ENCODE measurements around the gene GNB2.

The GNB2 gene

DNA sequence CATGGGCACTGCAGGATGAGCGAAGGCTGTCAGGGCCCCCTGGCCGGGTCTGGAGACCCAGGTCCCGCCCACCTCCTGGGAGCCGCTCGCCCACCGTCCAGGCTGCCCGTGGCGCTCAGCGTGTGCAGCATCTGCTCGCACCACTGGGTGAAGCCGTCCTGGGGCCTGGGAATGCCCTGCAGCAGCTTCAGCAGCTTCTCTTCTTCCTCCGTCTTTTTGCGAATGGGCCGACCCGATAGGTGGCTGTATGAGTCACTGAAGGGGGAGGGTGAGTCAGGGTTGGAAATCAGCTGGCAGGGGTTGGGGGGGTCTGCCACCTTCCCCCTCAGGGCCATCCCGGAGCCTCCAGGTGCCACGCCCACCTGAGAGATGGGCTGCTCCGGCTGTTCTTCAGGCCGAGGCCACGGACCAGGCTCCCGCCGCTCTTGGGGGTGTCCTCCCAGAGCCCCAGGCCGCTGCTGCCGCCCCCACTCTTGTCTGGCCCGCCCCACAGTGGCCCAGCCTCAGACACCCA, 8.7 kb downstream of the GNB2 start:
- Histone ChIP-seq H3K4me2 (no peak overlapping the region), H3K4me3 (no peak overlapping the region), H4K20me1 (peaks cover 89 to 100% (median 96%) of the 10 kb centered on the region in 11 experiments), H3K9ac (no peak overlapping the region), H3K27ac (no peak overlapping the region), H3K9me3 (replicated peaks in 1 of 11) (no peaks in the 10 kb centered on the region), H3K4me1 (peaks cover 5 to 46% (median 18%) of the 10 kb centered on the region in 10 experiments; a peak in 19 of 20 replicates), H3K36me3 (peaks cover 98 to 100% (median 100%) of the 10 kb centered on the region in 11 experiments), H3K27me3 (no peaks in the 10 kb centered on the region)
- no peak for TF ChIP-seq Cebpa-rat (IDR thresholded peaks at IDR 0.05)

DNA sequence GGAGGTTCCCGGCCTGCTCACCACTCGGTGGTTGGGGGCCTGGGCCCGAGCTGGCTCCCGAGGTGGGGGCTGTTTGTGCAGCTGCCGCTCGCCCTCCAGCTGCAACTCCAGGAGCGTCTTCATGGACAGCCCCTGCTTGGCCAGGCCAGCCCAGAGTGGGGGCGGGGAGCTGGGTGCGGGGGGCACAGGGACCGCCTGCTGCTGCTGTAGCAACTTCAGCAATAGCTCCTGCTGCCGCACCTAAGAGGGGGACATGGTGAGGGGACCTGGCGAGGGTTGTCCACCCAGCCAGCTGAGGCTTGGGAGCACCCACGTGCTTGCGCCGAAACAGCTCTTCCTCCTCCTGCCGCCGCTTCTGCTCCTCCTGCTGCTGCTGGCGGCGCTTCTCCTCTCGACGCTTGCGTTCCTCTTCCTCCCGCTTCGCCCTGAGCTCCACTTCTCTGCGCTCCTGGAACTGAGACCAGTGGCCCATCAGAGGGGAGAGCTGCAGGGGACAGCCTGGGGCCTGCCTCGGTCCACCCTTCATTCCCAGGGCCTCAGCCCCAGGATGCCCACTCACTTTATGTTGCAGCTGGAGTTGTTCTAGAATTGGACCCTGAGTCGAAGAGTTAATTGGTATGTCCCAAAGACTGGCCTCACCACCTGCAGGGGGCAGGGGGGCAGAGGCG, 9.6 kb downstream of the GNB2 start:
- Histone ChIP-seq H4K20me1 (peaks cover 87 to 100% (median 95%) of the 10 kb centered on the region in 11 experiments), H3K4me3 (no peak overlapping the region), H3K36me3 (peaks cover 97 to 100% (median 99%) of the 10 kb centered on the region in 11 experiments), H3K27me3 (no peaks in the 10 kb centered on the region), H3K27ac (no peak overlapping the region), H3K4me2 (no peak overlapping the region), H3K9ac (no peak overlapping the region), H3K9me3 (replicated peaks in 1 of 11) (no peaks in the 10 kb centered on the region), H3K4me1 (peaks cover 0 to 44% (median 12%) of the 10 kb centered on the region in 10 experiments; a peak in 14 of 20 replicates)
- no peak for TF ChIP-seq Cebpa-rat (IDR thresholded peaks at IDR 0.05)

- H3K9ac ChIP-seq = no peak overlapping the region
- peaks cover 87 to 100% (median 95%) of the 10 kb centered on the region in 11 experiments for H4K20me1 ChIP-seq
- H3K4me3 ChIP-seq = no peak overlapping the region
- H3K4me2 ChIP-seq = no peak overlapping the region
- no peaks in the 10 kb centered on the region for H3K27me3 ChIP-seq
- no peak for TF ChIP-seq Cebpa-rat (IDR thresholded peaks at IDR 0.05)
- H3K27ac ChIP-seq = no peak overlapping the region
- no peaks in the 10 kb centered on the region for H3K9me3 ChIP-seq (replicated peaks in 1 of 11)
- H3K36me3 ChIP-seq = peaks cover 97 to 100% (median 99%) of the 10 kb centered on the region in 11 experiments
- peaks cover 7 to 44% (median 14%) of the 10 kb centered on the region in 10 experiments for H3K4me1 ChIP-seq
These were observed 10.4 kb downstream of the GNB2 start for GRCh38 chr7:100683659-100684533.

- H4K20me1 ChIP-seq = peaks cover 87 to 100% (median 95%) of the 10 kb centered on the region in 11 experiments
- TF ChIP-seq Cebpa-rat (IDR thresholded peaks at IDR 0.05) = no peak
- no peak overlapping the region for H3K4me3 ChIP-seq
- no peak overlapping the region; a peak in 1 of 22 replicates for H3K9ac ChIP-seq
- no peak overlapping the region for H3K27ac ChIP-seq
- H3K4me2 ChIP-seq = no peak overlapping the region
- no peaks in the 10 kb centered on the region for H3K27me3 ChIP-seq
- peaks cover 90 to 98% (median 95%) of the 10 kb centered on the region in 11 experiments for H3K36me3 ChIP-seq
- peaks cover 14 to 44% (median 20%) of the 10 kb centered on the region in 10 experiments for H3K4me1 ChIP-seq
- no peaks in the 10 kb centered on the region for H3K9me3 ChIP-seq (replicated peaks in 1 of 11)
These were observed 11.0 kb downstream of the GNB2 start for GRCh38 chr7:100684534-100685042.

GRCh38 chr7:100685049-100685605, 11.6 kb downstream of the GNB2 start:
- Histone ChIP-seq H4K20me1 (peaks cover 87 to 100% (median 95%) of the 10 kb centered on the region in 11 experiments), H3K4me2 (no peak overlapping the region), H3K27me3 (no peaks in the 10 kb centered on the region), H3K4me1 (peaks cover 19 to 44% (median 23%) of the 10 kb centered on the region in 10 experiments), H3K36me3 (peaks cover 84 to 92% (median 89%) of the 10 kb centered on the region in 11 experiments), H3K4me3 (no peak overlapping the region), H3K9me3 (replicated peaks in 1 of 11) (no peaks in the 10 kb centered on the region), H3K9ac (no peak overlapping the region; a peak in 1 of 22 replicates), H3K27ac (no peak overlapping the region)
- no peak for TF ChIP-seq Cebpa-rat (IDR thresholded peaks at IDR 0.05)

GRCh38 chr7:100685631-100686145, 12.1 kb downstream of the GNB2 start:
- Histone ChIP-seq H3K27ac (no peak overlapping the region), H3K4me1 (peaks cover 25 to 44% (median 28%) of the 10 kb centered on the region in 10 experiments), H3K27me3 (no peaks in the 10 kb centered on the region), H3K36me3 (peaks cover 79 to 92% (median 84%) of the 10 kb centered on the region in 11 experiments), H3K9me3 (replicated peaks in 1 of 11) (no peaks in the 10 kb centered on the region), H3K4me2 (no peak overlapping the region), H3K9ac (no peak overlapping the region), H4K20me1 (peaks cover 87 to 100% (median 95%) of the 10 kb centered on the region in 11 experiments), H3K4me3 (no peak overlapping the region)
- TF ChIP-seq Cebpa-rat (IDR thresholded peaks at IDR 0.05) = no peak

GRCh38 chr7:100686201-100686821, 12.8 kb downstream of the GNB2 start:
- Histone ChIP-seq H3K4me3 (no peak overlapping the region), H3K4me2 (no peak overlapping the region), H3K36me3 (peaks cover 72 to 92% (median 79%) of the 10 kb centered on the region in 11 experiments), H3K9ac (peak overlapping the region in 1 of 11 experiments; percentile 17; a peak in 1 of 22 replicates), H3K27me3 (no peaks in the 10 kb centered on the region), H3K9me3 (replicated peaks in 1 of 11) (no peaks in the 10 kb centered on the region), H3K27ac (no peak overlapping the region; a peak in 1 of 22 replicates), H4K20me1 (peaks cover 87 to 100% (median 95%) of the 10 kb centered on the region in 11 experiments), H3K4me1 (peaks cover 31 to 46% (median 32%) of the 10 kb centered on the region in 10 experiments)
- TF ChIP-seq Cebpa-rat (IDR thresholded peaks at IDR 0.05) = no peak

GRCh38 chr7:100686822-100687211, 13.3 kb downstream of the GNB2 start:
- Histone ChIP-seq H3K36me3 (peaks cover 67 to 87% (median 74%) of the 10 kb centered on the region in 11 experiments), H3K4me1 (peaks cover 36 to 47% (median 37%) of the 10 kb centered on the region in 10 experiments), H3K9ac (no peak overlapping the region), H4K20me1 (peaks cover 87 to 100% (median 95%) of the 10 kb centered on the region in 11 experiments), H3K9me3 (replicated peaks in 1 of 11) (no peaks in the 10 kb centered on the region), H3K4me3 (no peak overlapping the region), H3K27me3 (no peaks in the 10 kb centered on the region), H3K4me2 (no peak overlapping the region), H3K27ac (peak overlapping the region in 1 of 11 experiments; percentile 14; a peak in 1 of 22 replicates)
- no peak for TF ChIP-seq Cebpa-rat (IDR thresholded peaks at IDR 0.05)
